K562 (cell line): Measurements from ENCODE around the gene FANK1. TPM values are rescaled to one million over a fixed set of nuclear protein-coding genes. Genes with fewer than 3 reads are reported as not detected.

ENCODE experiments used
- ASH1L ChIP-seq: fragments of 450-650 bp; IDR thresholded peaks from 2 replicates; pipeline ENCODE4 v1.6.1; 2018; ENCODE audit warnings: borderline replicate concordance, mild to moderate bottlenecking, low read depth; ENCODE audit not compliant: partially characterized antibody
- ATF2 ChIP-seq: sonication (generic); formaldehyde crosslinking; IDR thresholded peaks from 2 replicates; pipeline ENCODE4 v1.8.1; 2022; ENCODE audit warnings: missing genetic modification reagents
- BRD9 ChIP-seq: fragments of 450-650 bp; IDR thresholded peaks from 2 replicates; pipeline ENCODE4 v1.6.1; 2018; ENCODE audit warnings: low read depth; ENCODE audit not compliant: partially characterized antibody
- CEBPG ChIP-seq, 3 experiments: fragments of 200-800 bp in 1 of 3; sonication (Bioruptor generic) in 1 of 3; sonication (generic) in 1 of 3; formaldehyde crosslinking in 1 of 3; IDR thresholded peaks in 2 of 3; conservative IDR thresholded peaks in 1 of 3; 2 replicates each; pipeline versions ENCODE4 v1.6.1 to v1.8.0; 2016 to 2022; ENCODE audit warnings: missing compliant biosample characterization in 2 of 3, missing genetic modification characterization in 2 of 3, mild to moderate bottlenecking in 1 of 3, missing genetic modification reagents in 1 of 3
- ESRRB ChIP-seq: fragments of 250-450 bp; sonication (Bioruptor Pico); IDR thresholded peaks from 2 replicates; pipeline ENCODE4 v1.5.0; 2020; ENCODE audit warnings: mild to moderate bottlenecking, moderate library complexity, borderline replicate concordance
- HMGN3 ChIP-seq: IDR thresholded peaks from 2 replicates; pipeline ENCODE4 v1.6.1; 2011; ENCODE audit warnings: borderline replicate concordance, low read depth, mild to moderate bottlenecking, mixed read lengths, low read length; ENCODE audit not compliant: insufficient read length; ENCODE audit errors: extremely low read depth
- MTA3 ChIP-seq: fragments of 450-650 bp; formaldehyde crosslinking; IDR thresholded peaks from 2 replicates; pipeline ENCODE4 v1.6.1; 2017; ENCODE audit warnings: mild to moderate bottlenecking, borderline replicate concordance
- polyA plus RNA-seq, 8 experiments: library from polyadenylated mRNA; depleted of rRNA in 4 of 8; stranded (reverse) in 5 of 8; unstranded in 3 of 8; fragments of >200 nt; fragmentation: Nextera tagmentation in 2 of 8; fragmentation: Illumina TruSeq in 1 of 8; extraction: Ambion mirVana in 2 of 8; extraction: Trizol in 1 of 8; gene quantifications; 2 replicates each; pipeline versions ENCODE4 v1.2.1 to v1.2.3, GENCODE V29; 2011 to 2014; ENCODE audit warnings: inconsistent platforms in 1 of 8, missing spikeins in 1 of 8
- total RNA-seq, 7 experiments: library from RNA; depleted of rRNA in 6 of 7; stranded (reverse); fragments of >200 nt in 6 of 7; fragmentation: Illumina TruSeq in 2 of 7; extraction: Trizol in 2 of 7; gene quantifications; 2 replicates each; pipeline versions ENCODE4 v1.2.1 to v1.2.3, GENCODE V29; 2011 to 2021; ENCODE audit warnings: low replicate concordance in 1 of 7
- TF ChIP-seq, protein P1 (sequence below): fragments of 450-650 bp; formaldehyde crosslinking; IDR thresholded peaks from 2 replicates; pipeline ENCODE4 v1.4.0; 2020; ENCODE audit warnings: mild to moderate bottlenecking, moderate library complexity

The FANK1 gene
- total and polyA plus RNA-seq, 9 of the 15 experiments (the other 6 are each of a cell fraction or from before 2014, with no cell fraction given): 0.11 to 2.3 (median 0.51) TPM; not detected in 1

GRCh38 chr10:125911990-125912389 is 15.6 kb downstream of the FANK1 start (continued):
- TF ChIP-seq BRD9 (no peak), ASH1L (no peak), CEBPG (CRISPR knock-in tag; IDR thresholded peaks at IDR 0.05) (no peak), CEBPG (tag; conservative IDR thresholded peaks at IDR 0.05 in 1 of 2, IDR thresholded peaks at IDR 0.05 in 1 of 2) (no peak), HMGN3 (no peak), ATF2 (CRISPR knock-in tag) (no peak), ESRRB (CRISPR knock-in tag) (no peak), MTA3 (no peak)
- TF ChIP-seq, protein P1, sequence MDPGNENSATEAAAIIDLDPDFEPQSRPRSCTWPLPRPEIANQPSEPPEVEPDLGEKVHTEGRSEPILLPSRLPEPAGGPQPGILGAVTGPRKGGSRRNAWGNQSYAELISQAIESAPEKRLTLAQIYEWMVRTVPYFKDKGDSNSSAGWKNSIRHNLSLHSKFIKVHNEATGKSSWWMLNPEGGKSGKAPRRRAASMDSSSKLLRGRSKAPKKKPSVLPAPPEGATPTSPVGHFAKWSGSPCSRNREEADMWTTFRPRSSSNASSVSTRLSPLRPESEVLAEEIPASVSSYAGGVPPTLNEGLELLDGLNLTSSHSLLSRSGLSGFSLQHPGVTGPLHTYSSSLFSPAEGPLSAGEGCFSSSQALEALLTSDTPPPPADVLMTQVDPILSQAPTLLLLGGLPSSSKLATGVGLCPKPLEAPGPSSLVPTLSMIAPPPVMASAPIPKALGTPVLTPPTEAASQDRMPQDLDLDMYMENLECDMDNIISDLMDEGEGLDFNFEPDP: no peak
